Hepatic stellate cell (primary cell): ENCODE measurements around the gene CBX7.

Experiments used
- DNase-seq: peaks from one replicate; pipeline ENCODE4 v3.0.0; 2011; ENCODE audit warnings: low spot score

The CBX7 gene

GRCh38 chr22:39123751-39124581 lies 28.5 kb downstream of the CBX7 start:
- DNase-seq = no peak

GRCh38 chr22:39122772-39123470 lies 29.6 kb downstream of the CBX7 start:
- DNase-seq = no peak

DNA sequence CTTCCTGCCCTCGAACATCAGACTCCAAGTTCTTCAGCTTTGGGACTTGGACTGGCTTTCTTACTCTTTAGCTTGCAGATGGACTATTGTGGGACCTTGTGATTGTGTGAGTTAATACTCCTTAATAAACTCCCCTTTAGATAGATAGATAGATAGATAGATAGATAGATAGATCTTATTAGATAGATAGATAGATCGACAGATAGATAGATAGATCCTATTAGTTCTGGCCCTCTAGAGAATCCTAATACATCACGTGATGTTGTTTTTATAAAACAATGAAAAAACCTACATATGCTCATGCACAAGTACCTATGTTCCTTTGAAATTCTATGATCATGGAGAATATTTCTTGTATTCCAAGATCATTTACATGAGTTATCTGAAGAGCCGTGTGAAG lies 31.5 kb downstream of the CBX7 start:
- DNase-seq = no peak

DNA sequence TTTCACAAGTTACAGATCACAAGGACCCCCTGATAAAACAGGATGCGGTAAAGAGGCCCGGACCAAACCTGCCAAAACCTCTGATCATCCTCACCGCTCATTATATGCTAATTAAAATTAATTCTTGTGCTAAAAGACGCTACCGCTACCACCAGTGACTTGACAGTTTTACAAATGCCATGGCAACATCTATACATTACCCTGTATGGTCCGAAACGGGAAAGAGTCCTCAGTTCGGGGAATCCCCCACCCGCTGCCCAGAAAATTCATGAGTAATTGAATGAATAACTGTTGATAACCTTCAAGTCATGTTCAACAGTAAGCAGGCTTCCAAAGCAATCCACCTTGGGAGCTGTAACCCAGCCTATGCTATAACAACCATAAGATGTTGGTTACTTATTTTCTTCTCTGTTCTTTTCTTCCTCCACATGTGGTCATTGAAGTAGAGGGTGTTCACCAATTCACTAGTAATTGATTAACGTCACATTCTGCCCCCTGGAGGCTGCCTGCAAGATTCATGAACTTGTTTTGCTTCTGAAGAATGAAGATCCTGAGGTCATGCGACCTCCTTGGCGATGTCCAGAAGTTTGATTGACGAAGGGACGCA lies 34.8 kb downstream of the CBX7 start:
- DNase-seq = no peak

DNA sequence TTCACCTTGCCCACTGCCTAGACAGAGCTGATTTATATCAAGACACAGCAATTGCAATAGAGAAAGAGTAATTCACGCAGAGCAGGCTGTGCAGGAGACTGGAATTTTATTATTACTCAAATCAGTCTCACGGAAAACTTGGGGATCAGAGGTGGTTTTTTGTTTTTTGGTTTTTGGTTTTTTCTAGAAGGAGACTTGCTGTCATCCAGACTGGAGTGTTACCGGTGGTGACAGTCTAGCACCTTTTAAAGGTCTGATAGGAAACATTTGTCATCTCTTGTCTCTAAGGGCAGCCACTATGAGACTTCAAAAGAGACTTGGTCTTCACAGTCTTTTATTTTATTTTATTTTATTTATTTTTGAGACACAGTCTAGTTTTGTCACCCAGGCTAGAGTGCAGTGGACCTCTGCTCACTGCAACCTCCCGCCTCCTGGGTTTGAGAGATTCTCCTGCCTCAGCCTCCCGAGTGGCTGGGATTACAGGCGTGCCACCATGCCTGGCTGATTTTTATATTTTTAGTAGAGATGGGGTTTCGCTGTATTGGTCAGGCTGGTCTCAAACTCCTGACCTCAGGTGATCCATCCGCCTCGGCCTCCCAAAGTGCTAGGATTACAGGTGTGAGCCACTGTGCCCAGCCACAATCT lies 36.4 kb downstream of the CBX7 start:
- no peak for DNase-seq

DNA sequence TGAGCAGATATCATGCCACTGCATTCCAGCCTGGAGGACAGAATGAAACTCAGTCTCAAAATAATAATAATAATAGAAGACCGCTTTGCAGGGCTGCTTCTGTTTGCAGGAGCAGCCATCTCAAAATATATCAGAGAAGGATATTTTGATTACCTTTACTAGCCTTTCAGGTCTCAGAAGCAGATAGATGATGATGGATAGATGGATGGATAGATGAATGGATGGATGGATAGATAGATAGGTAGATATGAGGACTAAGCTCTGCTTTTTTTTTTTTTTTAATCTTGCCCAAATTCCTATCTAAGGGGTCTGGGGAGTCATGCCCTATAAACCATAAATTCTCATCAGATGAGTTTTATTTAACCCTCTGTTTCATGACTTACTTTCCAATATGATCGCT lies 36.9 kb downstream of the CBX7 start:
- DNase-seq = no peak

DNA sequence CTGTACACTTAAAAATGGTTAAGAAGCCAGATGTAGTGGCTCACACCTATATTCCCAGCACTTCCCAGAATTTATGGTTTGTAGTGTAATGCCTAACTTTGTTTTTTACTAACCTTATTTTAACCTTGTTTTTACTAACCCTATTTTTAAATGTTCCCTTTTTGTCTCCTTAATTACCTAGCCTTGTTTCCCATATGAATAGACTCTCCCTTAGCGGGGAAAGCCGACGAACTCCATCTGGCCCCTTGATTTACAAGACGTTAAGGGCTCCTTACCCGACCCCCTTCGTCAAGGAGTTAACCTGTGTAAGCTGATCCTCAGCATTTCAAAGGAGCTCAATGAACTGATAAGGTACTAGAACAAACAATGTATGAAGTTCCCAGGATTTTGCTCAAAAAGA lies 38.4 kb downstream of the CBX7 start:
- DNase-seq = no peak

- DNase-seq = no peak
These were observed 41.6 kb downstream of the CBX7 start for GRCh38 chr22:39110631-39111561.

DNA sequence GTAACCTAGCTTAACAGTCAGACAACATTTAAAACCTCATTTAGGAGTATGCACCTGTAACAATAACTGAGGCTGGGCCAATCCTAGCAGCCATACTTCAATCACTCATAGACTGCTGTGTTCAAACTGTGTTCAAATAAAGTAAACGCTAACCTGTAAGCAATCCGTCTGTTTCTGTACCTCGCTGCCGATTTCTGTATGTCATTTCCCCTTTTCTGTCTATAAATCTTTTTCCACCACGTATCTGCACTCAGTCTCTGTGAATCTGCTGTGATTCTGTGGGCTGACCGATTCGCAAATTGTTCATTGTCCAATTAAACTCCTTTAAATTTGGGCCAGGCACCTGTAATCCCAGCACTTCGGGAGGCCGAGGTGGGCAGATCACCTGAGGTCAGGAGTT lies 43.1 kb downstream of the CBX7 start:
- DNase-seq = no peak

DNA sequence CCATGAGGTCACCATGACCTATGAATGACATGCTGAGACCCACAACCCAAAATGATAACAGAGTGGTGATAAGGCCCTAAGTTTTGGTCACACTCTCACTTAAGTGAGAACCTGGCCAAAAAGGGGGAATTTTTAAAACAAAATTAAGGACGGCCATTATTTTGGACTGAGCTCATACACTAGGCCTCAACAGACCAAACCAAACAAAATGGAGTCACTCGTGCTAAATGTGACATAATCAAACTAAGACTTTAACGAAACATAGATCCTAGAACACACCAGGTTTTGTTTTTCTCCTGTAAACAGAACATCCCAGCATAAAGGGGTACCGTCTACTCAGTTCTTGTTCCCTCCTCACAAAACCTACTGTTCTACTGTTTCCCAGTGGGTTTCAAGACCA lies 44.0 kb downstream of the CBX7 start:
- no peak for DNase-seq

- DNase-seq = no peak
These were observed 46.2 kb downstream of the CBX7 start for GRCh38 chr22:39106326-39106725.

DNA sequence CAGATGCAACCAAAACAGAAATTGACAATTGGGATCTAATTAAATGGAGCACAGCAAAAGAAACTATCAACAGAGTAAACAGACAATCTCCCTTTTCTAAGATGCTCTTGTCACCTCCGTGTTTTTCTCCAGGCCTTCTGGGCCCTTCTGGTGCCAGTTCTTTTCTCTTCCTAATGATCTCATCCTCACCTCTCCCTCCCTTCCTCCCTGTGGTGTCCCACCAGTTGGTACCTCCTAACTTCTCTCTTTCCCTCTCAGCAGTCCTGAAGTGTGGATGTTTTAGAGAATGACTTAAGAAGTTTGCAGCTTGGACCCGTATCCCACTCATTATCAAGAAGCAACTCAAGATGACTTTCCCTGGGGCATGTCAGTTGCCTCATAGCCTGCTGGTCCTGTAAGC lies 49.0 kb downstream of the CBX7 start:
- no peak for DNase-seq

DNA sequence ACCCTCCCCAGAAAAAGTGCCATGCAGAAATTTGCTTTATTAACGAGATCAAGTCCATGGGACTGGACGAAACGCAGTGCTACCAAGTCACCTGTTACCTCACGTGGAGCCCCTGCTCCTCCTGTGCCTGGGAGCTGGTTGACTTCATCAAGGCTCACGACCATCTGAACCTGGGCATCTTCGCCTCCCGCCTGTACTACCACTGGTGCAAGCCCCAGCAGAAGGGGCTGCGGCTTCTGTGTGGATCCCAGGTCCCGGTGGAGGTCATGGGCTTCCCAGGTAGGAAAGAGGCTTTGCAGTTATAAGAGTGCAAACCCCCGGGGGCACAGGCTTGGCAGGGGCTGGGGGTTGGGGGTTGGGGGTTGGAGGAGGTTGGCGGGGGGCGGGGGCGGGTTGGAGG lies 51.3 kb downstream of the CBX7 start:
- no peak for DNase-seq

- DNase-seq = no peak
These were observed 53.9 kb downstream of the CBX7 start for GRCh38 chr22:39098576-39098975.

- no peak for DNase-seq
These were observed 54.5 kb downstream of the CBX7 start for GRCh38 chr22:39098026-39098425.

GRCh38 chr22:39097098-39098020 lies 55.1 kb downstream of the CBX7 start, which contains the start of gene APOBEC3H:
Gene APOBEC3H (plus strand): TSS chr22:39097244. CDS start chr22:39100279, 3,035 bp downstream.
- DNase-seq = no peak

- DNase-seq = no peak
These were observed 56.5 kb downstream of the CBX7 start for GRCh38 chr22:39095971-39096370.

DNA sequence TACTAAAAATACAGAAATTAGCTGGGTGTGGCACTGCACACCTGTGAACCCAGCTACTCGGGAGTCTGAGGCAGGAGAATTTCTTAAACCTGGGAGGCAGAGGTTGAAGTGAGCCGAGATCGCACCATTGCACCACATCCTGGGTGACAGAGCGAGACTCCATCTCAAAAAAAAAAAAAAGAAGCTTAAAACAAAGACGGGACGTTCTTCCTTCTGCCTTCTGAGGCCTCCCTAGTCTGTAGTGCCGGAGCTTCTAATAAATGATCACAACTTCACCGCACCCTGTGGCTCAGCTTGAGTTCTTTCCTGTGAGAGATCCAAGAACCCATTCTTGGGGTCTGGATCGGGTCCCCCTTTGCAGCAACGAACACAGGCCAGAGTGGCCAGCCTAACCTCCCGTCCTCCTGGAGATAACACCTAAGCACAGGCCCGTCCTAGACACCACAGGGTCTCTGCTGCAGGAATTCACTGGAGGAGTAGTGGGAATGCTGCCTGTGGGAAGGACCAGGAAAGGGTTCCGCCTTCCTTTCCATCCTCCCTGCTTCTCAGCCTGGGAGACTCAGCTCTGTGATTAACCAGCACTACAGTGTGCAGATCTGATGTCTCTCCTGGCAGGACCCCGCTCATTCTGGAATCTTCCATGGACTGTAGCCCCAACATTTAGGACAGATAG lies 57.6 kb downstream of the CBX7 start:
- no peak for DNase-seq

DNA sequence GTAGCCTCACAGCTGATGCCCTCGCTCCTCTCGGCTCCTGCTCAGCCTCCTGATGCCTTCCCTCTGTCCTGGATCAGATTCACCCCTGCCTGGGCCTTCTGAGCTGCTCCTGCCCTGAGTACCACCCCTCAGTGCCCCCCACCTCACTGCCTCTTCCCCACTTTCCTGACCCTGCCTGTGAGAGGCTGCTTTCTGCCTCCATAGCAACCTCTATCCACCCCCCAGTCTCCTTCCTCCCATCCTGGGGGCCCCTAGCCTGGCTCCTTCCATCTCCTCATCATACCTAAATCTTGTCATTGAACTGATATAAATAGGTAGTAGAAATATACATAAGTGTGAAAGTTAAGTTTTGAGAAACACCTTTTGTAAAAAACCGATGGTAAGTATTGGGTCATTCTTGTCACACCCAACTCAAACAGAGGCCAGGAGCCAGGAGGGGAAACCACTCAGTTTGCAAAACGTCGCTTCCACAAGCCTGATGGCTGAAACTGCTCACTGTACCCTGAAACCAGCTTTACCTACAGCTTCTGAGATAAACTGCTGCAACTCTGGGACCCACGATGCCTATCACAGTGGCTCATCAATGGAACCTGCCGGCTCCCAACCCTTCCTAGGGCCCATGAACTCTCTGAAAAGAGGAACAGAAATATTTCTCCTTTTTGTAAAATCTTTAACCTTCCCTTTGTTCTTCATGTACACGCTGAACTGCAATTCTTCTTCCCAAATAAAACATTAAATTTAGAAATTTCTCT lies 60.2 kb downstream of the CBX7 start:
- no peak for DNase-seq
